Bronchial epithelial cell (primary cell): ENCODE data around the gene DAAM1. TPM values are rescaled to one million over a fixed set of nuclear protein-coding genes. Genes with fewer than 3 reads are reported as not detected.

Source experiments
- DNase-seq: peaks from one replicate; pipeline ENCODE4 v3.0.0-alpha.2; 2010; ENCODE audit warnings: low read depth
- FAIRE-seq: peaks from 2 replicates; lab custom pipeline; 2011; peaks lifted over from hg19 to GRCh38; lab: Jason Lieb, UNC
- H3K27me3 ChIP-seq: 2 replicates; pipeline ENCODE4 v1.5.1; 2011; ENCODE audit warnings: low read length; ENCODE audit not compliant: control insufficient read depth, insufficient read depth
- H3K36me3 ChIP-seq: 2 replicates; pipeline ENCODE4 v1.5.1; 2011; ENCODE audit warnings: low read length; ENCODE audit not compliant: control insufficient read depth, insufficient read depth
- H3K4me3 ChIP-seq: 2 replicates; pipeline ENCODE4 v1.5.1; 2011; ENCODE audit warnings: mild to moderate bottlenecking, low read depth, low read length, control low read depth
- total RNA-seq: library from RNA; depleted of rRNA; stranded (reverse); fragments of >200 nt; gene quantifications from 2 replicates; pipeline ENCODE4 v1.2.1, GENCODE V29; 2014
- TF ChIP-seq, protein P1 (sequence below): IDR thresholded peaks from 2 replicates; pipeline ENCODE4 v1.5.1; 2011; ENCODE audit warnings: mild to moderate bottlenecking, moderate library complexity, low read length, control low read depth, inconsistent platforms; ENCODE audit not compliant: insufficient read depth, severe bottlenecking

Gene DAAM1
- total RNA-seq, 1 donor from 2014 or later = 16.6 TPM

- FAIRE-seq (no peak), DNase-seq (peak; percentile 74)
- no peak overlapping the region for H3K4me3 ChIP-seq
Measured at GRCh38 chr14:59161561-59162175, 26.8 kb upstream of the DAAM1 start.

GRCh38 chr14:59166258-59166657 is 22.2 kb upstream of the DAAM1 start:
- H3K27me3 ChIP-seq = no peaks in the 10 kb centered on the region
- no peak overlapping the region for H3K4me3 ChIP-seq
- TF ChIP-seq, protein P1, sequence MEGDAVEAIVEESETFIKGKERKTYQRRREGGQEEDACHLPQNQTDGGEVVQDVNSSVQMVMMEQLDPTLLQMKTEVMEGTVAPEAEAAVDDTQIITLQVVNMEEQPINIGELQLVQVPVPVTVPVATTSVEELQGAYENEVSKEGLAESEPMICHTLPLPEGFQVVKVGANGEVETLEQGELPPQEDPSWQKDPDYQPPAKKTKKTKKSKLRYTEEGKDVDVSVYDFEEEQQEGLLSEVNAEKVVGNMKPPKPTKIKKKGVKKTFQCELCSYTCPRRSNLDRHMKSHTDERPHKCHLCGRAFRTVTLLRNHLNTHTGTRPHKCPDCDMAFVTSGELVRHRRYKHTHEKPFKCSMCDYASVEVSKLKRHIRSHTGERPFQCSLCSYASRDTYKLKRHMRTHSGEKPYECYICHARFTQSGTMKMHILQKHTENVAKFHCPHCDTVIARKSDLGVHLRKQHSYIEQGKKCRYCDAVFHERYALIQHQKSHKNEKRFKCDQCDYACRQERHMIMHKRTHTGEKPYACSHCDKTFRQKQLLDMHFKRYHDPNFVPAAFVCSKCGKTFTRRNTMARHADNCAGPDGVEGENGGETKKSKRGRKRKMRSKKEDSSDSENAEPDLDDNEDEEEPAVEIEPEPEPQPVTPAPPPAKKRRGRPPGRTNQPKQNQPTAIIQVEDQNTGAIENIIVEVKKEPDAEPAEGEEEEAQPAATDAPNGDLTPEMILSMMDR = no peak
- FAIRE-seq (no peak), DNase-seq (no peak)
- no peaks in the 10 kb centered on the region for H3K36me3 ChIP-seq

More at GRCh38 chr14:59161561-59162175, 26.8 kb upstream of the DAAM1 start:
- no peaks in the 10 kb centered on the region for H3K36me3 ChIP-seq
- peaks cover 1% of the 10 kb centered on the region for H3K27me3 ChIP-seq
- TF ChIP-seq, protein P1 = no peak

GRCh38 chr14:59175404-59175803 is 13.1 kb upstream of the DAAM1 start:
- no peak overlapping the region for H3K4me3 ChIP-seq
- H3K36me3 ChIP-seq = no peaks in the 10 kb centered on the region
- DNase-seq (no peak), FAIRE-seq (no peak)
- TF ChIP-seq, protein P1 = no peak
- no peaks in the 10 kb centered on the region for H3K27me3 ChIP-seq

DNA sequence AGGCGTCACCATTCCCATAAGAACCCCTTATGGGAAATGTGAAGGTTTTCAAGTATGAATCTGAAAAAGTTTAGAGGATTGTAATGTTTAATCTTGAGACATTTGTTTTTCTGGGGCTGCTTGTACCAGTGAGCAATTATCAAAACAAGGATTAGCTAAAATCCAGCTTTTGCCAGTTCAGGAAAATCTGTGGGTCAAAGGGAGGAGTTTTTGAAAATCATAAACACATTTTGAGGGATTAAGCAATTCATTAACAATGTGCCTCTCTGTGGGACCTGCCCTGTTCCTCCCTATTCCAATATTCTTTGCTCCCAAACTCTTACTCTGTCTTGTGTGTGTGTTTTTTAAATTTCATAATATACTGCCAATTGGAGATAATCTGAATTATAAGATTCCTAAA is 11.7 kb upstream of the DAAM1 start:
- TF ChIP-seq, protein P1 = no peak
- Histone ChIP-seq H3K27me3 (no peaks in the 10 kb centered on the region), H3K36me3 (no peaks in the 10 kb centered on the region), H3K4me3 (no peak overlapping the region)
- DNase-seq (no peak), FAIRE-seq (no peak)

GRCh38 chr14:59177262-59177661 is 11.2 kb upstream of the DAAM1 start:
- DNase-seq (no peak), FAIRE-seq (no peak)
- no peaks in the 10 kb centered on the region for H3K36me3 ChIP-seq
- TF ChIP-seq, protein P1 = no peak
- H3K27me3 ChIP-seq = no peaks in the 10 kb centered on the region
- H3K4me3 ChIP-seq = no peak overlapping the region

GRCh38 chr14:59181791-59182190 is 6.7 kb upstream of the DAAM1 start:
- no peak for FAIRE-seq

More at GRCh38 chr14:59181791-59182190, 6.7 kb upstream of the DAAM1 start:
- no peak for DNase-seq
- no peak overlapping the region for H3K4me3 ChIP-seq
- H3K36me3 ChIP-seq = no peaks in the 10 kb centered on the region
- H3K27me3 ChIP-seq = no peaks in the 10 kb centered on the region
- TF ChIP-seq, protein P1 = no peak
